PC-3 (cell line): ENCODE data around the gene TMCC3.

Experiments used
- CTCF ChIP-seq: fragments of 300-600 bp; sonication (generic); conservative IDR thresholded peaks from 2 replicates; pipeline ENCODE4 v1.5.1; 2017; ENCODE audit warnings: antibody characterized with exemption, low read depth, mild to moderate bottlenecking, low read length
- EZH2 ChIP-seq: fragments of 300-600 bp; sonication (generic); IDR thresholded peaks from one replicate; pipeline ENCODE4 v1.6.1; 2017; ENCODE audit warnings: antibody characterized with exemption, mild to moderate bottlenecking, low read length; ENCODE audit not compliant: unreplicated experiment
- EZH2phosphoT487 ChIP-seq: fragments of 300-600 bp; sonication (generic); IDR thresholded peaks from 2 replicates; pipeline ENCODE4 v1.6.1; 2018; ENCODE audit warnings: mild to moderate bottlenecking, antibody characterized with exemption, low read length, borderline replicate concordance

GRCh38 chr12:94621662-94622359, 28.5 kb downstream of the TMCC3 start:
- no peak for TF ChIP-seq EZH2
- no peak for TF ChIP-seq CTCF
- TF ChIP-seq EZH2phosphoT487, result no peak
